A549 treated with AZD9567 at 1 μM for 4 hours (cell line): ENCODE data around the gene CD164. TPM values are rescaled to one million over a fixed set of nuclear protein-coding genes. Genes with fewer than 3 reads are reported as not detected.

ENCODE experiments used
- total RNA-seq: library from RNA; stranded (reverse); fragments of 200-300 nt; extraction: Qiagen RNA extraction; gene quantifications from 5 replicates; pipeline ENCODE4 v1.2.3, GENCODE V29; 2022; ENCODE audit not compliant: insufficient read depth

The CD164 gene
- total RNA-seq, result 92.1 to 134 TPM (median 117 TPM) in 5 replicates

DNA sequence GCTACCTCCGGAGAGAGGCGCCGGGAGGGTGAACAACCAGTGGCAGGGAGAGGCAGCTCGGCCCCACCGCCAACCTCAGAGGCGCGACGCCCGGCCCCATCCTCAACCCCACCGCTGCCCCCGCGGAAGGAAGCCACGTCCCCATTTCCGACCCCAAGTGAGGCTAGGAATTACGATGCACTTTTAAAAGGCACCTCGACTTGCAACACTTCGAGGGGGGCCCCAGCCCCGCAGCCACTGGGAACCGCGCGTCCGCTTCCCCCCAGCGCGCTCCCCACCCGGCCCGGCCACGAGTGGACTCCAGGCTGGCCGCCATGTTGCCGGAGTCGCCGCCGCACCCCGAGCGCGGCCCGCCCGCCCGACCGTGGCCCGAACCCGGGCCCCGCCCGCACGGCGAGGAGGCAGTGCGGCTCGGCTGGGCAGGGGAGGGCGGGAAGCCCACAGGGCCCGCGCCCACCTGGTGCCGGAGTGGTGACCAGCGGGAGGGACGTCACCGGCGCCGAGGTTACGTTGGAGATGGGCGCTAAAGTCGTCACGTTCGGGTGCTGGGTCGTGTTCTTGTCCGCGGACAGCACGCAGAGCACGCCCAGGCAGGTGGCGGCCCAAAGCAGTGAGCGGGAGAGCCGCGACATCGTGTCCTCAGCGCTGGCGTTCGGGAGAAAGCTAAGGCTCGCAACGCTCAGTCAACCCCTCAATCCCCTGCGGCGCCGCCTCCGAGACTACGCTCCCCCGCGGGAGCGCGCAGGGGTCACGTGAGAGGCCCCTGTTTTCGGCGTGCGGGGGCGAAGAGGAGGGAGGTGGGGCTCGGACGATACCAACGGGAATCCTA is at the start of gene CD164:
Gene CD164, minus strand, starts transcription at position 721 of the 829 bp plus-strand sequence. Its CDS starts 89 bp downstream, at position 632.

Other genes starting within 250 kb of the CD164 start
- 2.0 to 3.3 TPM (median 2.9 TPM) in 5 replicates for gene PPIL6, start 58.2 kb upstream of the CD164 start, total RNA-seq
- gene SMPD2, start 58.3 kb upstream of the CD164 start, total RNA-seq, result 7.5 to 16.3 TPM (median 14.0 TPM) in 5 replicates
- gene MICAL1, start 73.3 kb upstream of the CD164 start, total RNA-seq, result 14.7 to 19.2 TPM (median 16.7 TPM) in 5 replicates
- gene ZBTB24, start 100.8 kb upstream of the CD164 start, total RNA-seq, result 4.4 to 6.0 TPM (median 4.8 TPM) in 5 replicates